HG03066 (cell line): ENCODE data around the gene USP28.
"Not testable (repeated sequence)": the region's sequence is repeated elsewhere in the genome, so short reads cannot be mapped to it uniquely, and the experiment has no call there.

ENCODE experiments used
- ATAC-seq: cut with Tn5 transposase; IDR thresholded peaks from one replicate; pipeline ENCODE4 v1.9.1; 2021; ENCODE audit warnings: low read depth; ENCODE audit not compliant: unreplicated experiment

The USP28 gene

GRCh38 chr11:113840932-113841664 is 34.3 kb downstream of the USP28 start:
- ATAC-seq: no peak

- ATAC-seq: peak; percentile 90
Observed at GRCh38 chr11:113839842-113840241, 35.5 kb downstream of the USP28 start.

GRCh38 chr11:113838005-113838404 is 37.4 kb downstream of the USP28 start:
- no peak for ATAC-seq

GRCh38 chr11:113835306-113835705 is 40.1 kb downstream of the USP28 start:
- no peak for ATAC-seq

- no peak for ATAC-seq
Observed at GRCh38 chr11:113833151-113833550, 42.2 kb downstream of the USP28 start.

- peak; percentile 97 for ATAC-seq
Observed at GRCh38 chr11:113831314-113831713, 44.1 kb downstream of the USP28 start.

GRCh38 chr11:113829751-113830150 is 45.6 kb downstream of the USP28 start:
- no peak for ATAC-seq

- ATAC-seq: no peak
Observed at GRCh38 chr11:113828191-113828590, 47.2 kb downstream of the USP28 start.

- no peak for ATAC-seq
Observed at GRCh38 chr11:113827477-113827876, 47.9 kb downstream of the USP28 start.

GRCh38 chr11:113818426-113818825 is 56.9 kb downstream of the USP28 start:
- ATAC-seq: no peak

GRCh38 chr11:113817626-113818025 is 57.7 kb downstream of the USP28 start:
- ATAC-seq: no peak

GRCh38 chr11:113817162-113817561 is 58.2 kb downstream of the USP28 start:
- no peak for ATAC-seq

- no peak for ATAC-seq
Observed at GRCh38 chr11:113814181-113814580, 61.2 kb downstream of the USP28 start.

- no peak for ATAC-seq
Observed at GRCh38 chr11:113808931-113809330, 66.4 kb downstream of the USP28 start.

GRCh38 chr11:113806406-113806805 is 69.0 kb downstream of the USP28 start:
- ATAC-seq: no peak

GRCh38 chr11:113805640-113806039 is 69.7 kb downstream of the USP28 start:
- no peak for ATAC-seq

GRCh38 chr11:113802621-113803020 is 72.8 kb downstream of the USP28 start:
- ATAC-seq: no peak

- ATAC-seq: no peak
Observed at GRCh38 chr11:113796663-113797259, 78.6 kb downstream of the USP28 start.

GRCh38 chr11:113789675-113790320 is 85.6 kb downstream of the USP28 start:
- ATAC-seq: no peak

GRCh38 chr11:113789016-113789415 is 86.4 kb downstream of the USP28 start:
- not testable (repeated sequence) for ATAC-seq

- no peak for ATAC-seq
Observed at GRCh38 chr11:113782134-113782533, 93.2 kb downstream of the USP28 start.

GRCh38 chr11:113781682-113782081 is 93.7 kb downstream of the USP28 start:
- ATAC-seq: no peak
